SH-SY5Y (cell line): ENCODE results near the gene ULK1.

Experiments used
- GATA2 ChIP-seq: IDR thresholded peaks from 2 replicates; pipeline ENCODE4 v1.6.1; 2011; ENCODE audit warnings: mild to moderate bottlenecking, low read depth, low read length
- GATA3 ChIP-seq: IDR thresholded peaks from 2 replicates; pipeline ENCODE4 v1.6.1; 2011; ENCODE audit warnings: low read depth, mild to moderate bottlenecking, low read length, moderate library complexity

DNA sequence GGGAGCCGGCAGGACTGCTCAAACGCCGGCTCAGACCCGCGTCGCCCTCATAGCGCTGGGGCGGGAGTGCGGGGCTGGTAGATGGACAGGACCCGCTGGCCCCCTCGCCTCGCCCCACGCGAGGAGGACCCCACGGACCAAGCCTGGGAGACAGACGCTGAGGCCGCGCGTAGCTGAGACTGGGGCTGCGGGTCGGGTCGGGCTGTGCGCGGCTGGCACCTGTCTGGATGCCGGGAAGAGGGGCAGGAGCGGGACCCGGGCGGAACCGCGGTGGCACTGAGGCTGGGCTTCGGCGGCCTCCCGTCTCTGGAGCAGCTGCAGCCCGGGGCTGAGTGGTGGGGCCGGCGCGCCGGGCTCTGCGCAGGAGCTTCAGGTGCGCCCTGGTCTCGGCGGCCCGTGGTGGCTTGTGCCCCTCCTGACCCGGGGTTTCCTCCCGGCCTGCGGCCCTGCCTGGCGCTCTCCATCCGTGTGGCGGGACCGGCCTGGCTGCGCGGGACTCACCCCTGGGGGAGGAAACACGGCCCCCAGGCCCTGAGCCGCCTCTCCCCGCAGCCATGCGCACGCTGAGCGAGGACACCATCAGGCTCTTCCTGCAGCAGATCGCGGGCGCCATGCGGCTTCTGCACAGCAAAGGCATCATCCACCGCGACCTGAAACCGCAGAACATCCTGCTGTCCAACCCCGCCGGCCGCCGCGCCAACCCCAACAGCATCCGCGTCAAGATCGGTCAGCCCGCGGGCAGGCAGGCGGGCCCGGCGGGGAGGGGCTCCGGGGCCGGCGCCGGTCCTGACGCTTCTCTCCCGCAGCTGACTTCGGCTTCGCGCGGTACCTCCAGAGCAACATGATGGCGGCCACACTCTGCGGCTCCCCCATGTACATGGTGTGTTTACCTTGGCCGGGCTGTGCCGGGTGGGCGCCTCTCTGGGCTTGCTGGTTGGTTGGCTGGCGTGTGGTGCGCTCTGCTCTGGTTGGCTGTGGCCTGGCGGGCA is 14.0 kb downstream of the ULK1 start:
- TF ChIP-seq GATA3 (no peak), GATA2 (no peak)
